GM19193 (cell line): ENCODE measurements around the gene AXDND1.

Experiments used
- POLR2A ChIP-seq: IDR thresholded peaks from 4 replicates; pipeline ENCODE4 v1.6.1; 2011; ENCODE audit not compliant: insufficient read depth, insufficient read length; ENCODE audit errors: extremely low read depth

AXDND1 gene

DNA sequence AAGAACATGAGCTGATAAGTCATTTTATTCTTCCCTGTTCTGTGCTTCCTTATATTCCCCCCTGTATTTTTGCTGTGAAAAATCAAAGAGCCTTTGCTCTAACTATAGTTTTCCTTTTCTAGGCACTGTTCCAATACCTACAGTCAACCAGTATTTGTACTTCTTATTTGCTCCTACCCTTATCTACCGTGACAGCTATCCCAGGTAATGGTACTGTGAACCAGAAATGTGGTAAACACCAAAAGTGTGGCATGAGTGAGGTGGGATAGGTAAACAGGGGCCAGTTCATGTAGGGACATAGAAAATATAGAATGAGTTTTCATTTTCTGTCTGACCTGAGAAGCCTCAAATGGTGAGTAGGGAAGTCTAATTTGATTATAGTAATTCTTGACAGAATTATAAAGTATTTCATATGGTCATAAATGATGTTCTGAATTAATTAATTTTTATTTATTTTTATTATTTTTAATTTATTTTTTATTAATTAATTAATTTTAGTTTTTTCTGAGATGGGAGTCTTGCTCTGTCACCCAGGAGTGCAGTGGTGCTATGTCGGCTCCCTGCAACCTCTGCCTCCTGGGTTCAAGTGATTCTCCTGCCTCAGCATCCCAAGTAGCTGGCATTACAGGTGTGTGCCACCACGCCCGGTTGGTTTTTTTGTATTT lies 22.9 kb upstream of the AXDND1 start:
- no peak for TF ChIP-seq POLR2A

DNA sequence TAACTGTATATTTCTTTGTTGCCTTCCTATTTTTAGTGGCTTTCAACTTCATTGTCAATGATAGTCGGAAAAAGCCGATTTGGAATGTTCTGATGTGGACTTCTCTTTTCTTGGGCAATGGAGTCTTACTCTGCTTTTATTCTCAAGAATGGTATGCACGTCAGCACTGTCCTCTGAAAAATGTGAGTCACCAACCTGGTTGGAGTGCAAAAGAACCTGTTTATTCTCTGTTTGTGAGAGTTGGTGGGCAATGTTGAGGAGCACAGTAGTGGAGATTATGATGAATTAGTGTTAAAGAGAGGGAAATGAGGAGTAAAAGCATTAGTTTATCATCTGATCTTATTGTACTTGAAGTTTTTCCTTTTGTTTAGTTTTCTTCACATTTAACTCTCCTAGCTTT lies 14.5 kb upstream of the AXDND1 start:
- TF ChIP-seq POLR2A, result no peak

DNA sequence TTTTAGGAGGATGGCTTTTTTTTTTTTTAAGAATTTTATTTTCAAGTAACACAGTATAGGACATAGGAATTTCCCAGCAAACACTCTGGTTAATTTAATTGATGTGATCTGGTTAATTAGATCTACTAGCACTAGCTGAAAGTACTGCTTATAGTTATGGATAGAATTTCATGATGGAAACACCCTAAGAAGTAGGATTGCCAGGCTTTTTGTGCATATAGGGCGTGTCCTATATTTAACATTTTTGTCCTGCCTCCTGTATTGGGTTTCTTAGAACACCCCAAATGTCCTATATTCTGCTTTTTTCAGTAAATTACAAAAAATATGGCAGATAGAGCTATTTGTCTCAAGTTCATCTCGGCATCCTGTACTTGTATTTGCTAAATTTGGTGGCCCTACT lies 13.5 kb upstream of the AXDND1 start:
- no peak for TF ChIP-seq POLR2A

DNA sequence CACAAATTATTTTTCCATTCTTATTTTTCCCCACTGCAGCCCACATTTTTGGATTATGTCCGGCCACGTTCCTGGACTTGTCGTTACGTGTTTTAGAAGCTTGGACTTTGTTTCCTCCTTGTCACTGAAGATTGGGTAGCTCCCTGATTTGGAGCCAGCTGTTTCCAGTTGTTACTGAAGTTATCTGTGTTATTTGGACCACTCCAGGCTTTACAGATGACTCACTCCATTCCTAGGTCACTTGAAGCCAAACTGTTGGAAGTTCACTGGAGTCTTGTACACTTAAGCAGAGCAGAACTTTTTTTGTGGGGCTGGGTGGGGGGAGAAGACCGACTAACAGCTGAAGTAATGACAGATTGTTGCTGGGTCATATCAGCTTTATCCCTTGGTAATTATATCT lies 12.2 kb upstream of the AXDND1 start:
- no peak for TF ChIP-seq POLR2A

DNA sequence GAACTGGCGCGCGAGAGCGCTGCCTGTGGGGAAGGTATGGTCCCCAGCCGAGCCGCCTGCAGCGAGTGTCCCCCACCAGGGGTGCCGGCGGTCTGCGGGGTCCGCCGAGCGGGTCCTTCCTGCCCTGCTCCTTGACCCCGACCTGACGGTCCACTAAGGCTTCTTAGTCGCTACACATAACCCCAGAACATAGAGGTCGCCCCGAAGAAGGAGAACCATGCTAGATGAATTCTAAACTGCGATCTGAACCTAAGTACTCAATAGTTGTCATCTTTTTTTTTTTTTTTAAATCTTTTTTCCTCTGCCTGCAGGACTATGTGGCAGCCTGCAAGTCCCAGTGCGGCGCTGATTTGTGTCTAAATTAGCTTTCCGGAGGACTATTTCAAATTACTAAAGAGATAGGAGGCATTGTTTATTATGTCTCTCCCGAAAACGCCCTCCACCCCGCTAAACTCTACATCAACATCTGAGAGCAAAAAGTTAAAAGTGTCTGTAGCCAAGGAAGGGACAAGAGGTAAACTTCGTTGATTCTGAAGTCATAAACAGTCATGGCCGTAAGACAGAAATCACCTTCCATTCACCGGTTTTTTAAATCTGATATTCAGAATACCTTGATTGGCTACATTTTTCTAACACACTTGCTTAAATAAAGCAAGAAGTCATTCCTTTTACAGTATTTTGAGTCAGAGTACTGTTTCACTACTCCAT lies 476 bp downstream of the AXDND1 start:
- TF ChIP-seq POLR2A, result no peak

DNA sequence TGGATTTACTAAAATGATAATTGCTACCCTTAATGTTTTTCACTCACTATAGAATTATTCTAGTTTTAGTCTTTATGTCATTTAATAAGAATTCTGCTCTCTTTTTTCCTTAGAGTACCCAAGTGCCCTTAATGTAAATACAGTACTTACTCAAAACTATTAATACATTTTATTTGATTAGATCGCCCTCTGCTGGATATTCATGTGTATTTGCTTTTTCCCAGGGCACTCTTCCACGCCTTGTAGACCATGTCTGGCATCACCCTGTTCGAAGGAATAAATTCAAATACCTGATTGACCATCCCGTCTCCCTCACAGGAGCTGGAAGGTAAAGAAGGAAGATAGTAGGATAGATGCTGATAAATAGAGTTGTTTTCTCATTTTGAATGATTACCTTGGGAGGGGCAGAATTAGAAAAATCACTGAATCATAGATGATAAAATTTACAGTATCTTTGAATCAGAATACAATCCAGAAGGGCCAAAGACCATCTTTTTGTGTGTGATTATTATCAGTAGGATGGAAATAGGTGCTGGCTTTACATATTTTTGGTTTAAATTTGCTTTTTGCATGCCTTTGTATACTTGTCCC lies 4.1 kb downstream of the AXDND1 start:
- no peak for TF ChIP-seq POLR2A

DNA sequence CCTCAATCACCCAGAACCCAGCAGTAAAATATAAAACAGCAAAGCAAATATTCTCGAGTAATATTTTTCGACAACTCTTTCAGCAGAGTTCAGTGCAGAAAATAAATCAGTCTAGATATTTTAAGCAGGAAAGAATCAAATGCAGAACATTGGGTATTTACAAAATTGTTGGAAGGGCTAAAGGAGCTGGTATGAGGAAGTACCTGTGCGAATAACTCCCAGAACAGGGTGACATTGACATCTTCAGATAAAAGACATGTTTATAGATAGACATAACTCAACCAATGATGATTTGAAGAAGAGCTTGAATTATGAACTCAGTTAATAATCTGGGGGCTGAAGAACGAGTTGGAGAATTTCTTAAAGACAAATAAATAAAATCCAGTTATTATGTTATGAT lies 6.4 kb downstream of the AXDND1 start:
- TF ChIP-seq POLR2A, result no peak

DNA sequence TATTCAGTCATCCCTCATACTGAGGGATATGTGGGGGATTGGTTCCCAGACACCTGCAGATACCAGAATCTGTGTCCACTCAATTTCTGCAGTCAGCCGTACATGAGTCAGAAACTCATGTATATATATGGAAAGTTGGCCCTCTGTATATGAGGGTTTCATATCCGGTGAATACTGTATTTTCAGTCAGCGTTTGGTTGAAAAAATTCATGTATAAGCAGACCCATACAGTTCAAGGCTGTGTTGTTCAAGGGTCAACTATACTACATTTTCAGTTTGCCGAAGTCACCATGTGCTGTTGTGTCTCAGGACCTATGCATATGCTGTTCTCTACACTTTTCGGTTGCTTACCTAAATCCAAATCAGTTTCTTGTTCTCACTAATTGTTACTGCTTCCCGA lies 10.5 kb downstream of the AXDND1 start:
- no peak for TF ChIP-seq POLR2A

DNA sequence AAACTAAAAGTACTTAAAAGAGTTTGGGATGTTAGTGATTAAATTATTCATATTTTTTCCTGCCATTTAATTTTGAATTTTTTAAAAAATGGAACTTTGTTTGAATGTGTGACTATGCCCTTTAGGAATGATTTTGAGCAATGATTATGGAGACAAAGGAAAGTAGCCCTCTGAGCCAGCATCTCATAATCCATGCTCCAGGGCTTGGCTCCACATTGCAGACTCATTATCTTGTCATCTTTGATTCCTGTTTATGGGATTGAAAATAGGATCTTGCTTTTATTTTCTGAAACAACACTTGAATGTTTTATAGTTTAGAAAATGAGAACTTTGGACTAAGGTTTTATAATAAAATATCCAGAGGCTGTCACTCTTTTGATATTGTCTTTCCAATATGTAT lies 14.5 kb downstream of the AXDND1 start:
- no peak for TF ChIP-seq POLR2A

DNA sequence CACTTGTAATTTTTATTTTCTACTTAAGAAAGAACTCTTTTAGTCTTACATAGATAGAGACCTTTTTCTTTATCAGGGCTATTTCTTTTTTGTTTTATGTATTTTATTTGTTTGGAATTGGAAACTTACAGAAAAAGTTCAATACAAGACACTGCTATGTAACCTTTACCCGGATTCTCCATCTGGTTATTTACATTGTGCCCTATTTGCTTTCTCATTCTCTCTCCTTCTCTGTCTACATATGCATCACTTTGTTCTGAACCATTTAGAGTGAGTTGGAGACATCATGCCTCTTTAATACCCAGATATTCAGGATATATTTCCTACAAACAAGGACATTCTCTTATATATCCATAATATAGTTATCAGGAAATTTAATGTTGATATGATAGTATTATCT lies 18.3 kb downstream of the AXDND1 start:
- no peak for TF ChIP-seq POLR2A

DNA sequence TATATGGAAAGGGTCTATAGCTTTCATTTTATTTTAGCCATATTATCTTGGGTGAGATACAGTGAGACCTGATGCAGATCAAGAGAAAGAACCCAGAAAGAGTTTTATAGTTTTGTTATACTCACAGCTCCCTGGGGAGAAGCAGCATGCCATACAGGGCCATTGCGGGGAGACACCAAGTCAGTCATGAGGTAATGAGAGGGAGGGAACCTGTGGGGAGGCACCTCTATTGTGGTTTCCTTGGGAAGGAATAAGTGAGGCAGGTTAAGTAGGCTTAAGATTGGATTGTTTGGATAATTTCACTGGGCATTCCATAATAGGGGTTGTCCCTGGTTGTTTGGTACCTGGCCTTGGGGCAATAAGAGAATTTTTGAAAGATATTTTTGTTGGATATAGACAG lies 19.7 kb downstream of the AXDND1 start:
- TF ChIP-seq POLR2A, result no peak

DNA sequence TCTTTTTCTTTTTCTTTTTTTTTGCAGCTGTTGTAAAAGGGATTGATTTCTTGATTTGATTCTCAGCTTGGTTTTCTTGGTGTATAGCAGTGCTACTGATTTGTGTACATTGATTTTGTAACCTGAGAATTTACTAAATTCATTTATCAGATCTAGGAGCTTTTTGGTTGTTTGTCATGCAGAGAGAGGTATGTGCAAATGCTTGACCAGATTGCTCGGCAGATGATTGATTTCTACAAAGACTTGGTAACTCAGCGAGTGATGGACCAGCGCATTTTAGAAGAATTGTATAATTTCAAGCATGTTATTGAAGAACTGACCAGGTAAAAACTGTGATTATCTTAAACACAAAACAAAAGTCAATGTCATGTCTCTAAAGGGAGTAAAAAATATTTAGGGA lies 27.9 kb downstream of the AXDND1 start:
- TF ChIP-seq POLR2A, result no peak

DNA sequence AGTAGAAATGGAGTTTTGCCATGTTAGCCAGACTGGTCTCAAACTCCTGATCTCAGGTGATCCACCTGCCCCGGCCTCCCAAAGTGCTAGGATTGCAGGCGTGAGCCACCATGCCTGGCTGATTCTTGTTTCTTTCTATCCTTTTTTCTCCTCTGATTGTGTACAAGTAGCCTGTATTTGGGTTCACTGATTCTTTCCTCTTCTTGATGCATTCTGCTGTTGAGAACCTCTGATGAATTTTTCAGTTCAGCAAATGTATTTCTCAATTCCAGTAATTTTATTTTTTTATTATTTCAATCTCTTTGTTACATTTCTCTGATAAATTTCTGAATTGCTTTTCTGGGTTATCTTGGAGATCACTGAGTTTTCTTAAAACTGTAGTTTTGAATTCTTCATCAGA lies 58.8 kb downstream of the AXDND1 start:
- TF ChIP-seq POLR2A, result no peak

DNA sequence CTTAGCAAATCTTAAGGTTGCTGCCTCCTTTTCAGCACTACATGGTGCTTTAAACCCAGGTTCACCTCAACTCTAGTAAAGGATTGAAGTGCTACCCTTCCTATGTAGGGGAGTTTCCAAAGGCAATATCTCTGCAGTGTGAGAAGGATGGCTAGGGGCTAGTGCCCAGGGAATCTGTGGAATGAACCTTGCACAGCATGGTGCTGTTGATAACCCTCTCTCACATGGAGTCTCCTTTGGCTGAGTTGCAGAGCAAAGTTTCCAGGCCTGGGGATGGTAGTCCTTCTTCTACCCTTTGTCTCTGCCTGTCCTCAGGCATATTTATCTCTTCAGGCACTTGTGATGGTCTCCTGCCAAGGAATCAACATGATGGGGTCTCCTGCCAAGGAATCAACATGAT lies 59.4 kb downstream of the AXDND1 start:
- TF ChIP-seq POLR2A, result no peak

DNA sequence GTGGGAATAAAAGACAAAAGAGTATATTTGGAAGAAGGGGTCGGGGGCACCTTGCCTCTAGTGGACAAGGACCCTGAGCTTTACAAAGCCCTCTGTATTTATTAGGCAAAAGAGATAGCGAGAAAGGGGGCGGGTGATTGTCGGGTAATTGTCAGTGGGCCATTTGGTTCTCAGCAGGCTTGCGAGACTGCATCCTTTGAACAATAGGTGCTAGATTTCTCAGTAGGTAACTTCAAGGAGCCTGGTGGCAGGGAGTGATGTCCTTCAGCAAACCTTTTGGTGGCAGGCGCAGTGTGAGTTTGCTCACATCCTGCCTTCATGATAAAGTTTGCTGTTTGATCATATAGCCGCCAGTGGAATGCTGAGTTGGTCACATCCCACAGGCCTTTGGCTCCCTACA lies 71.4 kb downstream of the AXDND1 start:
- no peak for TF ChIP-seq POLR2A

DNA sequence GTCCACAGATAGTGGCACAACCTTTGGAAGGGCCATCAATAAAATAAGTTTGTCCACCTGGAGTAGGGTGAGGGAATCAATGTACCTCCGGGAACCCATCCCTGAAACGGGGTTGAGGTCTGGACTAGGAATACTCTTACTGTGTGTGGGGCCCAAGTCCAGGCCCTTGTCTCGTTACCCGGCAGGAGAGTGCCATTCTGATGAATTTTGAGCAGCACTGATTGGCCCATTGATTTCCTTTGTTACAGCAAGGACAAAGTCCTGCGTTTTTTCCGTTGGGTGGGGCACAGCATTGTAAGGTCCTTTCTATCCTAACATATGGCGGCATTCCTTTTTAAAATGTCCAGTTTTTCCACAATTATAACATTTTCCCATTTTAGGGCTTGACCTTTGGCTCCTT lies 75.2 kb downstream of the AXDND1 start:
- TF ChIP-seq POLR2A, result no peak
